Panc1 (cell line): ENCODE measurements around the gene PEX12. TPM values are rescaled to one million over a fixed set of nuclear protein-coding genes. Genes with fewer than 3 reads are reported as not detected.
A peak's percentile ranks its signal among the peaks of the same experiment; 100 is the strongest.

Experiments
- ATAC-seq: fragments of 200-7000 bp; cut with Tn5 transposase; 2 replicates; pipeline ENCODE4 v1.9.1; 2020; ENCODE audit warnings: mild to moderate bottlenecking, moderate library complexity
- Bru-seq: library from RNA; stranded (reverse); fragments of 400-500 nt; gene quantifications from one replicate; lab custom pipeline; 2021; lab: Mats Ljungman, UMichigan
- BruChase-seq, 2 experiments: library from RNA; stranded (reverse); fragments of 400-500 nt; gene quantifications; one replicate each; lab custom pipeline; 2021; lab: Mats Ljungman, UMichigan
- BruUV-seq: library from RNA; stranded (reverse); fragments of 400-500 nt; replicated peaks from 2 replicates; lab custom pipeline; 2021; lab: Mats Ljungman, UMichigan
- CTCF ChIA-PET: fragments of 300-600 bp; sonication (Branson Sonifier 250); formaldehyde crosslinking; loops from one replicate; lab custom pipeline; 2022; ENCODE audit warnings: antibody characterized with exemption; lab: Charles Lee
- POLR2A ChIA-PET: fragments of 300-600 bp; sonication (Branson Sonifier 250); formaldehyde crosslinking; loops from one replicate; lab custom pipeline; 2022; ENCODE audit warnings: antibody characterized with exemption; lab: Charles Lee
- DNase-seq: peaks from one replicate; pipeline ENCODE4 v3.0.0-alpha.2; 2010; ENCODE audit warnings: low read depth, low spot score
- H3K27ac ChIP-seq: 2 replicates; pipeline ENCODE4 v1.5.1; 2011; ENCODE audit warnings: mild to moderate bottlenecking, low read length, inconsistent platforms
- H3K27me3 ChIP-seq: fragments of 200-500 bp; sonication (Bioruptor generic); 2 replicates; pipeline ENCODE4 v1.6.0; 2014; ENCODE audit warnings: low read length, inconsistent platforms; ENCODE audit not compliant: control insufficient read depth, insufficient read depth
- H3K36me3 ChIP-seq: fragments of 200-500 bp; sonication (Bioruptor generic); 2 replicates; pipeline ENCODE4 v1.5.1; 2014; ENCODE audit warnings: inconsistent platforms, mild to moderate bottlenecking, low read length, moderate library complexity; ENCODE audit not compliant: control insufficient read depth, insufficient read depth
- H3K4me1 ChIP-seq: 2 replicates; pipeline ENCODE4 v1.5.1; 2011; ENCODE audit warnings: inconsistent platforms, mild to moderate bottlenecking, low read length, moderate library complexity; ENCODE audit not compliant: control insufficient read depth, insufficient read depth
- H3K4me3 ChIP-seq, 2 experiments: 2 replicates each; pipeline ENCODE4 v1.5.1; 2011 to 2012; ENCODE audit warnings: low read depth in 2 of 2, low read length in 2 of 2, mild to moderate bottlenecking in 2 of 2, inconsistent platforms in 1 of 2, moderate library complexity in 1 of 2
- H3K9me3 ChIP-seq: fragments of 200-500 bp; sonication (Bioruptor generic); 2 replicates; pipeline ENCODE4 v1.5.1; 2014; ENCODE audit warnings: low read depth, mild to moderate bottlenecking, inconsistent platforms, low read length, moderate library complexity; ENCODE audit not compliant: control insufficient read depth, insufficient read depth
- CTCF ChIP-seq: fragments of 450-650 bp; IDR thresholded peaks from 2 replicates; pipeline ENCODE4 v1.5.1; 2017; ENCODE audit warnings: mild to moderate bottlenecking
- POLR2AphosphoS5 ChIP-seq: IDR thresholded peaks from 2 replicates; pipeline ENCODE4 v1.6.1; 2012; ENCODE audit warnings: mild to moderate bottlenecking, low read depth, low read length, moderate library complexity
- REST ChIP-seq, 2 experiments: IDR thresholded peaks; 2 replicates each; pipeline ENCODE4 v1.6.1; 2011 to 2012; ENCODE audit warnings: low read depth in 2 of 2, control low read depth in 1 of 2, low read length in 1 of 2, mild to moderate bottlenecking in 1 of 2, moderate library complexity in 1 of 2; ENCODE audit not compliant: insufficient read depth in 1 of 2
- SIN3A ChIP-seq: IDR thresholded peaks from 2 replicates; pipeline ENCODE4 v1.6.1; 2012; ENCODE audit warnings: low read depth, mild to moderate bottlenecking, low read length, moderate library complexity, borderline replicate concordance; ENCODE audit not compliant: insufficient read depth
- TCF7L2 ChIP-seq: IDR thresholded peaks from 2 replicates; pipeline ENCODE4 v1.6.1; 2011; ENCODE audit warnings: mild to moderate bottlenecking, low read depth, low read length, inconsistent platforms
- in situ Hi-C: cut with HindIII; loops from 2 replicates; pipeline ENCODE4 v1.10.0; 2016; ENCODE audit warnings: low sequenced_read_pairs, low pct_unique_long_range_greater_than_20kb
- intact Hi-C: fragments of 100-400 bp; cut with micrococcal nuclease; formaldehyde crosslinking; loops from one replicate; pipeline ENCODE4 v1.10.0; 2022; ENCODE audit not compliant: unreplicated experiment
- long read RNA-seq: library from polyadenylated mRNA; unstranded; transcript quantifications from one replicate; pipeline ENCODE4 v2.0.0, GENCODE V29; 2021; ENCODE audit not compliant: unreplicated experiment
- polyA plus RNA-seq: library from polyadenylated mRNA; unstranded; fragments of >200 nt; gene quantifications from one replicate; pipeline ENCODE4 v1.2.1, GENCODE V29; 2012; ENCODE audit warnings: missing spikeins; ENCODE audit not compliant: insufficient read length
- total RNA-seq: library from RNA; stranded (reverse); gene quantifications from one replicate; pipeline ENCODE4 v1.2.1, GENCODE V29; 2021; ENCODE audit not compliant: unreplicated experiment

PEX12 gene
- total RNA-seq (6.6 TPM), Bru-seq, nascent RNA (percentile 60 among the genes with signal in this experiment), BruChase-seq, experiment 1, labeled RNA remaining after a 2-hour chase (percentile 83 among the genes with signal in this experiment), BruChase-seq, experiment 2, labeled RNA remaining after a 6-hour chase (percentile 49 among the genes with signal in this experiment)
- 5.4 TPM for polyA plus RNA-seq
- long read RNA-seq, transcript PEX12-201 (3 exons, 2,675 nt), result major isoform, 18 of 20 reads
- long read RNA-seq, partial matches to known transcripts, result 2 of 20 reads
- long read RNA-seq, other reads (novel, unspliced or antisense), result 0 of 20 reads

GRCh38 chr17:35578197-35578928 is at the start of gene PEX12:
Gene PEX12, minus strand, starts transcription at chr17:35578571. Its CDS starts 550 bp downstream, at chr17:35578021.
- in situ Hi-C loops (no loop called here), intact Hi-C loops (no loop called here)
- Histone ChIP-seq H3K27me3 (no peaks in the 10 kb centered on the region), H3K4me1 (peaks cover 19% of the 10 kb centered on the region), H3K4me3 (peak within 1 kb of the TSS; percentile 73 to 85), H3K27ac (peak within 1 kb of the TSS; percentile 87), H3K36me3 (no peaks in the 10 kb centered on the region; the same call in 1 of the 2 replicates), H3K9me3 (no peaks in the 10 kb centered on the region)
- ATAC-seq, result peak; percentile 99
- ChIA-PET CTCF (interaction anchor here (0.5 to 1.3 kb wide), 3 partner anchors 23 to 185 kb away, joined by 4 read pairs; no protein-coding TSS in a partner anchor), POLR2A (interaction anchor here (0.5 to 1.3 kb wide), 6 partner anchors 8 to 276 kb away, joined by 3 to 9 read pairs (median 4); partner anchors contain the start of gene AP2B1)
- TF ChIP-seq POLR2AphosphoS5 (peak; percentile 99), TCF7L2 (peak; percentile 81), SIN3A (peak; percentile 98; the same call in 1 of the 2 replicates), CTCF (no peak), REST (IDR thresholded peaks at IDR 0.05; ENCODE audit: insufficient read depth in 1 of 2, low read depth in 2 of 2, low read length in 1 of 2) (peak; percentile 28 to 43; a peak in 1 of 4 replicates)
- DNase-seq, result peak; percentile 70
- no TSS peak for BruUV-seq

GRCh38 chr17:35627417-35627816 is 49.0 kb upstream of the PEX12 start:
- ChIA-PET POLR2A (interaction anchor here (0.6 to 1.4 kb wide), 2 partner anchors 20 to 631 kb away, joined by 3 read pairs; no protein-coding TSS in a partner anchor), CTCF (no interaction called here)
- no peak overlapping the region for H3K4me3 ChIP-seq
- no peaks in the 10 kb centered on the region for H3K27me3 ChIP-seq
- ATAC-seq (no peak), DNase-seq (no peak)
- H3K4me1 ChIP-seq, result peaks cover 7% of the 10 kb centered on the region; the same call in 1 of the 2 replicates
- BruUV-seq, result no TSS peak
- in situ Hi-C loops, result no loop called here
- no peak overlapping the region for H3K27ac ChIP-seq
- no peaks in the 10 kb centered on the region for H3K9me3 ChIP-seq
- H3K36me3 ChIP-seq, result peaks cover 79% of the 10 kb centered on the region
- intact Hi-C loops, result no loop called here
- TF ChIP-seq SIN3A, result no peak
- no peak for TF ChIP-seq CTCF
- no peak for TF ChIP-seq POLR2AphosphoS5
- no peak for TF ChIP-seq TCF7L2
- TF ChIP-seq REST (IDR thresholded peaks at IDR 0.05; ENCODE audit: insufficient read depth in 1 of 2, low read depth in 2 of 2, low read length in 1 of 2), result no peak
